HG03432 (cell line): ENCODE results near the gene TMEM37.

Experiments
- ATAC-seq: cut with Tn5 transposase; IDR thresholded peaks from one replicate; pipeline ENCODE4 v1.9.1; 2021; ENCODE audit warnings: mild to moderate bottlenecking, moderate library complexity; ENCODE audit not compliant: unreplicated experiment

TMEM37 gene

GRCh38 chr2:119432851-119433522, 1.3 kb downstream of the TMEM37 start:
- no peak for ATAC-seq

DNA sequence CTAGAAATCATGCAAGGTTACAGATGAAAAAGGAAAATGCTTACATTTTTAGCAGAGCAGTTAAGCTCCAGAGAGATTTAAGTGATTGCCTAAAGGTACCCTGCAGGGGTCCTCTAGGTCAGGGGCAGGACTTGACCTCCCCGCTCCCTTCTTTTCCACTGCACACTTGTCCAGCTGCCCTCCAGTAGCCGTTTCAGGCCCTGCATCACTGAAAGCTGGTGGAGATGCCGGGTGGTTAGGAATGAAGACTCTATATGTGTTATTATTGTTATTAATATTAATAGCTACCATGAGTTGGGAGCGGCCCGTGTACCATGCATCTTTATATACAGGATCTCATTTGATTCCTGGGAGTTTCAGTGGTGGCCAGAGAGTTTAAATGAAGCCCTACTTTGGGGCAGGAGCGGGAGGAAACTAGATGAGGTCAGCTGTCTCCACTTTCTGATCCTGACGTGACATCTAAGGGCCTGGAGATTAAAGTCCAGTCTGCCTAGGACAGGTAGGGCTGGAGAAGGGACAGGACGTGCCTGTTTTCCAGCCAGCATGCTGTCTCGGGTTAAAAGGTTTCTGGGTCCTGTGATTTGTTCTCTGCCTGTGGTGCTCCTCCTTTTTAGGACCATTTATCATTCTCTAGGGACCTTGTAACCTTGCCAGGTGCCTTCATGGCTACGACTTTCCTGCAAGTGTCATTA, 2.1 kb downstream of the TMEM37 start:
- ATAC-seq, result no peak

GRCh38 chr2:119434664-119435063, 3.0 kb downstream of the TMEM37 start:
- ATAC-seq, result no peak

DNA sequence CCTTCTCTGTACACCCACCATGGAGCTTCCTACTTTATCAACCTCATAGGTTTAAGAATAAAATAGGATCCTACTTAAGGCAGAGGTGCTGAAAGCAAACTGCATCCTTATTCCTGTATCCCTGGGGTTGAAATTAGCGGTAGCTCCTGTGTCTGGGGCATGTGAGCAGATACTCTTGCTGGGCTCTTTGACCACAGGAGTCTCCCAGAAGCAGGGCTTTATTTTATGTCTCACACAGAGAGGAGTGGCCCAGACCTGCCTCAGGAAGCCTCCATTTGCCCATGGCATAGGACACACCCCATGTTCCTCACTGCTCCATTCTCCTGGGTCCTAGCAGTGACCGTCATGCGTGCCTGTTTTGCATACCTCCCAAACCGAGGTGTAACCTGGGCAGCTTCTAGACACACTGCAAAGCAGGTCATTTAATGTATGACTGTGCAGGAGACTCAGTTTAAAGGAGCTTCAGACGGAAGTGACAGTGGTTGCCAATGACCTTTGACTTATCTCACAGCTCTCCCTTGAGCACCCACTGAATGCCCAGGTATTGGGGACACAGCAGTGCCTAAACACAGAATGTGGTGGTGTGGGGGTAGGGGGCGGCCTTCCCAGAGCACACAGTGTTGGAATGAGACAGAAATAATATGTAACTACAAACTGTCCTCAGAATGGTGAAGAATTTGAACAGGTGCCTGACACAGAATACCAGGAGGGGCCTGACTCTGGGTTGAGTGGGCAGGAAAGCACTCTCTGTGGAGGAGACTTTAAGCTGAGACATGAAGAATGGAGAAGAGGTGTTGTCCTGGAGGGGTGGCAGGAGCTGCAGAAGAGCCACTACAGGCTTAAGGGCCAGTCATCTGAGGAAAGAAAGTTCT, 3.7 kb downstream of the TMEM37 start:
- no peak for ATAC-seq

DNA sequence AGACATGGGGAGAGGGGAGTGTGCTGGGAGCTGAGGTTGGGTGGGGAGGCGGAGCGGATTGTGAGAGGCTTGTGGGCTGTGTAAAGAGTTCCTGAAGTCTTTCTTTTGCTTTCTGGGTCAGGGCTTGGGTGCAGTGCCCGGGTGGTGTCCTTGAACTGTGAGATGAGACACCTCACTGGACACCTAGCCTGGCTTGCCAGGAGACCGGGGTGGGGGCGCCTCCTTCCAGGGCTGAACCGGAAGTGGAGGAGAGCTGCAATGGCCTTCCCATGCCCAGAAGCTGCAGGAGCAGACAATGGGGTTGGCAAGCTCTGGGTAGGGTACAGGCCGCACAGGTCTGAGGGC, 4.3 kb downstream of the TMEM37 start:
- ATAC-seq, result no peak

- no peak for ATAC-seq
Observed at GRCh38 chr2:119436993-119437772, 5.5 kb downstream of the TMEM37 start.

GRCh38 chr2:119438128-119438656, 6.5 kb downstream of the TMEM37 start:
- no peak for ATAC-seq

DNA sequence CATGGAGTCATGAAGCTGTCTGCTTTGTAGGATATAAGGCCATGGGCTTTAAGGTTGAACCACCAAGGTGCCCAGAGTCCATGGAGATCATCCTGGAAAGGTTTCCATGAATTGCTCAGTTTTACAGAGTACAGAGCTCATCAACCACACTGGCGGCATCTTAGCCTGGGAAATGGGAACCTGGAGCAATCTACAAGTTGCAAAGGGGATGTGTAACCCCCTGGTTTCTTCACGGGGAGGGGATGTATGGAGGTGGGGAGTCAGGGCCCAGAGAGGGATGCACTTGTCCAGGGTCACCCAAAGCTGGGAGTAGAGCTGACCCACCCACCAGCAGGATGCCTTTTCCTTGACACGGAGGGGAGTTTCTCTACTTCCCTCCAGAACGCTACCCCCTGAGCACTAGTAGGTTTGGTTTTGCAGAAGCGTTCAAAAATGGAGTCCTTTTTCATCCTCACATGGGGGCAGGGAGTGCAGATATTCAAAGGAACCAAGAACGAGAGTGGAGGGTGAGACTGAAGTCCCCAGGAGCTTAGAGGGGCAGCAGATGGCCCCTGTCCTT, 7.2 kb downstream of the TMEM37 start:
- ATAC-seq, result no peak

DNA sequence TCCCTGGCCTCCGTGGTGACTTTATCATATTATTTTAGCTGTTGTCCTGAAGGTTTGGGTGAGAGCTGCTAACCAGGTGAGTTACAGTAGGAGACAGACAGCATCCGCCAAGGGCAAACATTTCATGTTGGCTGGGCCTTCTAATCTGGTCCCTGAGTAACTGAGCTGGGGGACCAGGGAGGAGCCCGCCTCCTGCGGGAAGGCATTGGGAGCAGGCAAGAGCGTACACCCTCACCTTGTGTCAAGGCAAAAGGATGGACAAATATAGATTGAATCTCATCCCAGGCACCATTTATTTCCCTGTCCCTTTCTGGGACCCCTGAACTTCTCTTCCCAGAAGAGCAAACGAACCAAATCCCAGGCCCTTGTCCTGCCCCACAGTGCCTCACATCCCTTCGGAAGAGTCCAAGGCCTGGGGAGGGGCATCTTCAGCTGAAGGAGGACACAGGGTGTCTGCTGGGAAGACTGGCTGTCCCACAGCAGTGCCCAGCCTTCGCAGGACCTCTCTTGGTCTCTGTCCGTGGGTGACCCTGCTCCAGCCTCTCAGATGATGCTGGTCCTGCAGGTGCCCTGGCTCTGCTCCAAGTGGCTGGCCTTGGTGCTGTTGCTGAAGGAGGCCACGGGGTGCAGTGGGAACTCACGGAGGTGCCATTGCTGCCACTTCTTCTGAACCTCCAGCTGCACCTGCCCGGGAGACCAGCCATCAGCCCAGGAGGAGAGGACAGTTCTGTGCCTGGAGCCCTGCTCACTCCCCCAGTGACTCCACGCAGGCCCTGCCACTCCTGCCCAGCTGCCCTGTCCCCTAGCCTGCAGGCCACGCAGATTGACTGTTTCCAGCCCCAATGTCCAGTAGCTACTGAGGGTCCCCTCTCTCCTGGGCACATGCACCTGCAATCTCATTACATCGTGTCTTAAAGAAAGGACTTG, 8.2 kb downstream of the TMEM37 start:
- ATAC-seq, result no peak

DNA sequence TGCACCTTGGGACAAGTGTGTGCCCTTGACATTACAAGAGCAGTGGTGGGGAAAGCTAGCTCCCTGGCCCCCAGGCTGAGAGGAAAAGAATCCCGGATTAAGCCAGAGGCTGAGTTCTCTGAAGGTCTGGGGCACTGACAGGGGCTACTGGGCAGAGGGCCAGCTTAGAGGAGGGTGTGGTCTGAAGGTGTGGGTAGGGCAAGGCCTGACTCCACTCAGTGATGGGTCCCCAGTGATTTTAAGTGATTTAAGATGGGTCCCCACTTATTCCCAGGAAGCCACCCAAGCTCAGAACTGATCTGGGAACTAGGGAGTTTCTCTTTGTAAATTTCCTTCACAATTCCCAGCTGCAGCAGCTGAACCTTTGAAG, 8.8 kb downstream of the TMEM37 start:
- no peak for ATAC-seq

- no peak for ATAC-seq
Observed at GRCh38 chr2:119440873-119441272, 9.2 kb downstream of the TMEM37 start.

DNA sequence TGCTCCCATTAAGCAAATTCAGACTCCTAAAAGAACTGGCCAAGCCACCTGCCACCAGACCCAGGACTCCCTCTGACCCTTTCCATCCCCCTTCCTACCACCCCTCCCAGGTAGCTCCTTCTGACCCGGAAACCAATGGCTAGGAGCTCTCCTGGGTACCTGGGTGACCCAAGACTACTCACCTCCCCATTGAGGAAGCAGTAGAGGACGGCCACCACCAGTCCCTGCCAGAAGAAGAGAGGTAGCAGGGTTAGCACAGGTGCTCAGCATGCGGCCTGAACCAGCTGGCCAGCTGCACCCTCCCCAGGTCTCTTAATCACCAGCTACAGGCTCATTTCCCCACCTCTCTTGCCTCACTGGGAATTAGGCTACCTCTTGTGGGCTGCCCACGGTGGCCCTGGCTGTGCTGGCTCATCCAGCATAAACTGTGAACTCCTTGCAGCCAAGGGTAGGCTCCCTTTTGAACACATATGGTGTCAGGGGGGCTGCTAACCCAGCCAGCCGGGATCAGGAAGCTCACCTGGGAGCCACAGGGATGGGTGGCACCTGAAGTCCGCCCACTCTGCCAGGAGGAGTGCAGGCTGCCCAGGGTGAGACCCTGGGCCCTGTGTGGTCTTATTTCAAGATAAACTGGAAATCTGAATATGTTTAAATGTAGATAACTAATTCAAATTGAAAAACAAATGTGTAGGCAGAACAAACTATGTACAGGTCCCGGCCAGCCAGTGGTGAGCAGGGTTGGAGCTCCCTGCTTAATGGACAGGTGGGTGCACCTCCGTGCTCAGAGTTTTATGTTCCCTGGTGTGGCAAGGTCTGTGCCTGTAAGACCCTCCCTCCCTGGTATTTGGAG, 9.9 kb downstream of the TMEM37 start:
- no peak for ATAC-seq

- no peak for ATAC-seq
Observed at GRCh38 chr2:119442226-119442619, 10.6 kb downstream of the TMEM37 start.

- no peak for ATAC-seq
Observed at GRCh38 chr2:119442850-119443249, 11.2 kb downstream of the TMEM37 start.

- ATAC-seq, result no peak
Observed at GRCh38 chr2:119446037-119446436, 14.4 kb downstream of the TMEM37 start.

- ATAC-seq, result no peak
Observed at GRCh38 chr2:119448427-119449141, 16.9 kb downstream of the TMEM37 start.

DNA sequence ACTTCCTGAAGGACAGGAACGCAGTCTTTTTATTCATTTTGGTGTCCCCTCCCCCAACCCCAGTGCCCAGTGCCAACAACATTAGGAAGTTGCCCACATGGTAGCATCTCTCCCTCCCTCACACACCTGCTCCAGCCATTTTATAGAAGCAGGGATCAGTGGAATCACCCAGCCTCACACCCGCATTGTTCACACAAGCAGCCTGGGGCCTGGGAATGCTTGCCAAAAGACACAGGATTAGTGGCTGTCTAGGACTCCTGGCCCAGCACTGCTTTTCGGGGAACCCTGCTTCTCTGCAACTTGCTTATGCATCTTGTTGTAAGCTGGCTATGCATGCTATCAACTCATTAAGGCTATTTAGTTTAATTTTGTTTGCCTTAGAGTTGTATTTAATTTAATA, 17.9 kb downstream of the TMEM37 start:
- no peak for ATAC-seq
